Tibial artery (tissue), 4 donors: ENCODE measurements around the gene CNGB1.

Experiments
- DNase-seq, 2 donors: peaks; one replicate each; pipeline ENCODE4 v3.0.0-alpha.2; 2019
- H3K27ac ChIP-seq, 2 donors: fragments of 200-600 bp; sonication (generic) in 1 of 2; 1 replicate in 1 of 2; 2 replicates in 1 of 2; pipeline ENCODE4 v1.5.1; 2018 to 2019; ENCODE audit warnings: mild to moderate bottlenecking in 1 of 2
- H3K27me3 ChIP-seq, 2 donors: fragments of 200-600 bp; sonication (generic) in 1 of 2; one replicate each; pipeline versions ENCODE4 v1.5.1 to v1.6.0; 2016 to 2019
- H3K36me3 ChIP-seq, 3 donors: fragments of 200-600 bp; sonication (generic) in 2 of 3; one replicate each; pipeline ENCODE4 v1.5.1; 2016 to 2019; ENCODE audit warnings: mild to moderate bottlenecking in 2 of 3
- H3K4me1 ChIP-seq, 4 donors: fragments of 200-600 bp; sonication (generic) in 2 of 4; 1 replicate in 3 of 4; 2 replicates in 1 of 4; pipeline ENCODE4 v1.5.1; 2016 to 2019
- H3K4me3 ChIP-seq, 2 donors: fragments of 200-600 bp; sonication (generic) in 1 of 2; 1 replicate in 1 of 2; 2 replicates in 1 of 2; pipeline ENCODE4 v1.5.1; 2018 to 2019; ENCODE audit warnings: mild to moderate bottlenecking in 2 of 2
- H3K9me3 ChIP-seq, 3 donors: fragments of 200-600 bp; sonication (generic) in 1 of 3; one replicate each; pipeline ENCODE4 v1.5.1; 2016 to 2019
- intact Hi-C: fragments of 100-400 bp; cut with DNase I; formaldehyde crosslinking; loops from one replicate; pipeline ENCODE4 v1.15.0; 2023; ENCODE audit warnings: low total_unique reads
- TF ChIP-seq, protein P1 (sequence below), 2 experiments: fragments of 200-600 bp in 1 of 2; fragments of 450-650 bp in 1 of 2; IDR thresholded peaks; one replicate each; pipeline ENCODE4 v1.5.1; 2017 to 2019; ENCODE audit warnings: antibody characterized with exemption in 2 of 2, mild to moderate bottlenecking in 1 of 2, moderate library complexity in 1 of 2

The CNGB1 gene

DNA sequence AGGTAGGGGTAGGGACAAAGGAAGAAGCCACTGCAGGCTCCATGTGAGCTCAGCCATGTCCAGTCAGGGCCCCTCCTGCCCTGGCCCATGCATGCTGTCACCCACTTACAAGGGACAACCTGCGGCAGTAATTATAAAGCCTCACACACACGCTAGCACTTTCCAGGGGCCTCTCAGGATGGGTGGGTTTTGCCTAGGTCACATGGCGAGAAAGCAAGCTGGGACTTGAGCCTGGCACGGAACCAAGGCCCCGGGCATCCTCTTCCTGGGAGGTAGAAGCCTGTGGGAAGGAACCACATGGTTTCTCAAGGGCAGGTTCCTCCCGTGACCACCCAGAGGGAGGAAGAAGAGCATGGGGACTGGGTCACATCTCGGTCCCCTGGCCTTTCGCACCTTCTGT is 22.5 kb upstream of the CNGB1 start:
- Histone ChIP-seq H3K27ac (no peak overlapping the region), H3K36me3 (peaks cover 25 to 51% (median 47%) of the 10 kb centered on the region in 3 donors), H3K4me1 (peaks cover 0 to 22% (median 3%) of the 10 kb centered on the region in 4 donors), H3K27me3 (no peaks in the 10 kb centered on the region), H3K4me3 (no peak overlapping the region), H3K9me3 (no peaks in the 10 kb centered on the region)
- no peak for DNase-seq
- intact Hi-C loops, result loop anchor here (10.0 kb wide), 1 partner anchor 239 kb away; no protein-coding TSS in a partner anchor
- TF ChIP-seq, protein P1, sequence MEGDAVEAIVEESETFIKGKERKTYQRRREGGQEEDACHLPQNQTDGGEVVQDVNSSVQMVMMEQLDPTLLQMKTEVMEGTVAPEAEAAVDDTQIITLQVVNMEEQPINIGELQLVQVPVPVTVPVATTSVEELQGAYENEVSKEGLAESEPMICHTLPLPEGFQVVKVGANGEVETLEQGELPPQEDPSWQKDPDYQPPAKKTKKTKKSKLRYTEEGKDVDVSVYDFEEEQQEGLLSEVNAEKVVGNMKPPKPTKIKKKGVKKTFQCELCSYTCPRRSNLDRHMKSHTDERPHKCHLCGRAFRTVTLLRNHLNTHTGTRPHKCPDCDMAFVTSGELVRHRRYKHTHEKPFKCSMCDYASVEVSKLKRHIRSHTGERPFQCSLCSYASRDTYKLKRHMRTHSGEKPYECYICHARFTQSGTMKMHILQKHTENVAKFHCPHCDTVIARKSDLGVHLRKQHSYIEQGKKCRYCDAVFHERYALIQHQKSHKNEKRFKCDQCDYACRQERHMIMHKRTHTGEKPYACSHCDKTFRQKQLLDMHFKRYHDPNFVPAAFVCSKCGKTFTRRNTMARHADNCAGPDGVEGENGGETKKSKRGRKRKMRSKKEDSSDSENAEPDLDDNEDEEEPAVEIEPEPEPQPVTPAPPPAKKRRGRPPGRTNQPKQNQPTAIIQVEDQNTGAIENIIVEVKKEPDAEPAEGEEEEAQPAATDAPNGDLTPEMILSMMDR (IDR thresholded peaks at IDR 0.05), result no peak

DNA sequence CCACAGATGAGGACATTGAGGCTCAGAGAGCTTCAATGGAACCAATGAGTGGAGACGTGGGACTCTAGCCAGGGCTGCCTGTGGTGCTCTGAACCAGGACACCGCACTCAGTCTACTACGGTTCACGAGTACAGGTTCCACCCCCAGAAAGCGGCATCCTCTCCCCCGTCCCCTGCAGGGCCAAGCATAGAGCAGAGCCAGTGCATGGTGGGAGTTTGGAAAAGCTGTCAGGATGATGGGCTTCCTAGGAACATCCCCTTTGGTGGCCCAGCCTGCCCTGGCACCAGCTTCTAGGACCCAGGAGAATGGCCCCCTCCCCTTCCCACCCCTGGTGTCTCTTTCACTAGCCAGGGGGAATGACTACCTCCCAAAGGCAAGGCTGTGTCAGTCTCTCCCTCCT is 21.2 kb upstream of the CNGB1 start:
- intact Hi-C loops, result loop anchor here (10.0 kb wide), 1 partner anchor 237 kb away; no protein-coding TSS in a partner anchor
- H3K4me3 ChIP-seq, result no peak overlapping the region
- no peaks in the 10 kb centered on the region for H3K9me3 ChIP-seq
- H3K27me3 ChIP-seq, result no peaks in the 10 kb centered on the region
- DNase-seq, result no peak
- peaks cover 16 to 38% (median 37%) of the 10 kb centered on the region in 3 donors for H3K36me3 ChIP-seq
- peaks cover 0 to 12% (median 2%) of the 10 kb centered on the region in 4 donors for H3K4me1 ChIP-seq
- TF ChIP-seq, protein P1 (IDR thresholded peaks at IDR 0.05), result no peak
- H3K27ac ChIP-seq, result no peak overlapping the region

DNA sequence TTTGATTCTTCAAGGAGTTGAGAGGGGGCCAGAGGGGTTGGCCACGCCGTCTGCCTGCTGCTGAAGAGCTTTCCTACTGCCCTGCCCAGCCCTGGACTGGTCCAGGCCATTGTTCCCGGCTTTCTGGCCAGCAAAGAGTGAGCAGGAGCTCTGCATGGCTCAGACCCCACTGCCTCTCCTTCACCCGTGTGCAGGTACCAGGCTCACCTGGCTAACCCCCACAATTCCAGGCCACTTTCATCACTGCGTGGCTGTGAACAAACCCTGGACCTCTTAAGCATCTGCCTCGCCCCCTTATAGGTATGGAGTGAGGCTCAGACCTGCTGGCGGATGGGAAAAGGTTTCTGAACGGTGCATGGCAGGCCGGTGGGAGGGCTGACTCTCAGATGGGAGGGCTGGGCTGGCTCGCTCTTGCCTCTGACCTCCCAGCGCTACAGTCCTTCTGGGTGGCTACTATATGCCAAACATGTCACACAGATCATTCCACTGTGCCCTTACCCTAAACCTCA is 20.7 kb upstream of the CNGB1 start:
- no peak overlapping the region for H3K4me3 ChIP-seq

DNA sequence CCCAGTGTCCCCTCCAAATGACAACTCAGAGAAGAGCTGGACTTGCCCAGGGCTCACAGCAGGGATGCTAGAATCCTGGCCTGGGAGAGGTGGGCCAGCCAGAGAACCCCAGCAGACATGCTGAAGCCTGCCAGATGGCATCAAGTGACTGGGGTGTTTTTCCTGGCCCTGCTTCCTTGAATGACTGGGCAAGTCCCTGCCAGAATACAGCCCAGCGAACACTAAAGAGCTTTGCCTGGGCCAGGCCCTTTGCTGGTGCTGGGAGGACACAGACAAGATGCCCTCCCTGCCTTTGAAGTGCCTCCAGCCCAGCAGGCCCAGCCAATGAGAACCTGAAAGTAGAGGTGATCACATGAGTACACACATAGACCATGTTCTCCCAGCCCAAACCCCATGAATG is 18.0 kb upstream of the CNGB1 start:
- Histone ChIP-seq H3K9me3 (no peaks in the 10 kb centered on the region), H3K4me3 (no peak overlapping the region), H3K27me3 (peaks cover 0 to 22% of the 10 kb centered on the region in 2 donors), H3K27ac (no peak overlapping the region), H3K4me1 (peaks cover 0 to 23% (median 14%) of the 10 kb centered on the region in 4 donors), H3K36me3 (peaks cover 5 to 9% (median 6%) of the 10 kb centered on the region in 3 donors)
- TF ChIP-seq, protein P1 (IDR thresholded peaks at IDR 0.05), result no peak
- intact Hi-C loops, result no loop called here
- no peak for DNase-seq

More for the DNA sequence above, 20.7 kb upstream of the CNGB1 start:
- H3K4me1 ChIP-seq, result peaks cover 0 to 12% (median 2%) of the 10 kb centered on the region in 4 donors
- no peaks in the 10 kb centered on the region for H3K9me3 ChIP-seq
- no peak overlapping the region for H3K27ac ChIP-seq
- H3K36me3 ChIP-seq, result peaks cover 11 to 33% (median 32%) of the 10 kb centered on the region in 3 donors
- TF ChIP-seq, protein P1 (IDR thresholded peaks at IDR 0.05), result no peak
- intact Hi-C loops, result loop anchor here (10.0 kb wide), 1 partner anchor 237 kb away; no protein-coding TSS in a partner anchor
- no peak for DNase-seq
- no peaks in the 10 kb centered on the region for H3K27me3 ChIP-seq

DNA sequence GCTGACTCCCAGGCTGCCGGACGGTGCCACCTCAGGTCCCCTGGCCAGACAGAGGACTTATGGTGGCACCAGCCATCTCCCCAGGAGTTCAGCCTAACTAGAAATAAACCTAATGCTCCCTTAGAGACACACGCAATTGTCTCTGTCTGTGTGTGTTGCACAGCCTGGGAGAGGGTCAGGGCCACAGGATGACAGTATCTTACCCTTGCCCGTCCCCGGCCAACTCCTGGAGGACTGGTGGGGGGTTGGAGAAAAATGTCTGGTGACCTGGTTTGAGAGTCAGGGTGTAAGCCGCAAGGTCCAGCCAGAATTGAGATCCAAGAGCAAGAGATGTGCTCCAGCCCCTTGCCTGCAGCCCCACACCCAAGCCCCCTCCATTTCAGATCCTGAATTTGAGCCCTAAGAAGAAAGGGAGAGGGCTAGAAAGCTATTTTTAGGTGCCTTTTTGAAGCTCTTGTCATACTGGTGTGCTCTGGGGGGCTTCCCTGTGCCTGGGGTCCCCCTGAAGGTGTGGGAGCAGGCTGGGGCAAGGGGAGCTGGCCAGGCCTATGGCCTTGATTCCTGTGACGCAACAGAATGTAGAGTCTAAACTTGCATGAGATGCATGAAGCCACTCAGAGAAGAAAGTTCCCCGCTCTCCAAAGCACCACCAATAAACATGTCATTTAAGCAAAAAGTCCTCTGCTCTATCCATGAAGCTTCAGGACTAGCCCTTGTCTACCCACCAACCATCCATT is 16.7 kb upstream of the CNGB1 start:
- TF ChIP-seq, protein P1 (IDR thresholded peaks at IDR 0.05), result no peak
- Histone ChIP-seq H3K9me3 (no peaks in the 10 kb centered on the region), H3K36me3 (peaks cover 0 to 4% (median 0%) of the 10 kb centered on the region in 3 donors), H3K27me3 (peaks cover 0 to 27% of the 10 kb centered on the region in 2 donors), H3K4me3 (no peak overlapping the region), H3K4me1 (peaks cover 0 to 23% (median 14%) of the 10 kb centered on the region in 4 donors), H3K27ac (no peak overlapping the region)
- intact Hi-C loops, result no loop called here
- DNase-seq, result no peak
